GM21515 (cell line): ENCODE results near the gene TMEM74B.

Experiments
- ATAC-seq: cut with Tn5 transposase; IDR thresholded peaks from one replicate; pipeline ENCODE4 v1.9.1; 2021; ENCODE audit not compliant: unreplicated experiment

The TMEM74B gene

GRCh38 chr20:1183153-1183552 lies 1.6 kb downstream of the TMEM74B start:
- ATAC-seq = no peak

- ATAC-seq = no peak
These were observed 2.7 kb downstream of the TMEM74B start for GRCh38 chr20:1182106-1182505.

- ATAC-seq = no peak
These were observed 3.8 kb downstream of the TMEM74B start for GRCh38 chr20:1180949-1181348.

GRCh38 chr20:1178623-1179022 lies 6.2 kb downstream of the TMEM74B start:
- no peak for ATAC-seq

GRCh38 chr20:1178103-1178502 lies 6.7 kb downstream of the TMEM74B start:
- no peak for ATAC-seq

GRCh38 chr20:1177680-1178079 lies 7.1 kb downstream of the TMEM74B start:
- ATAC-seq = no peak

- no peak for ATAC-seq
These were observed 10.0 kb downstream of the TMEM74B start for GRCh38 chr20:1174787-1175186.

GRCh38 chr20:1173698-1174097 lies 11.1 kb downstream of the TMEM74B start:
- ATAC-seq = no peak

GRCh38 chr20:1171461-1172093 lies 13.2 kb downstream of the TMEM74B start:
- ATAC-seq = no peak

GRCh38 chr20:1169224-1169623 lies 15.6 kb downstream of the TMEM74B start:
- no peak for ATAC-seq

- no peak for ATAC-seq
These were observed 17.6 kb downstream of the TMEM74B start for GRCh38 chr20:1166948-1167720.

- no peak for ATAC-seq
These were observed 18.8 kb downstream of the TMEM74B start for GRCh38 chr20:1165941-1166340.

GRCh38 chr20:1165521-1165920 lies 19.3 kb downstream of the TMEM74B start:
- ATAC-seq = no peak

GRCh38 chr20:1164871-1165270 lies 19.9 kb downstream of the TMEM74B start:
- no peak for ATAC-seq

GRCh38 chr20:1163653-1164052 lies 21.1 kb downstream of the TMEM74B start:
- ATAC-seq = no peak

GRCh38 chr20:1163105-1163504 lies 21.7 kb downstream of the TMEM74B start:
- ATAC-seq = no peak

GRCh38 chr20:1160991-1161390 lies 23.8 kb downstream of the TMEM74B start:
- no peak for ATAC-seq

GRCh38 chr20:1160496-1160895 lies 24.3 kb downstream of the TMEM74B start:
- ATAC-seq = no peak

- no peak for ATAC-seq
These were observed 29.4 kb downstream of the TMEM74B start for GRCh38 chr20:1155342-1155741.

GRCh38 chr20:1154691-1155090 lies 30.1 kb downstream of the TMEM74B start:
- no peak for ATAC-seq

GRCh38 chr20:1154226-1154625 lies 30.6 kb downstream of the TMEM74B start:
- ATAC-seq = no peak

GRCh38 chr20:1150968-1151367 lies 33.8 kb downstream of the TMEM74B start:
- ATAC-seq = no peak

GRCh38 chr20:1150218-1150617 lies 34.6 kb downstream of the TMEM74B start:
- no peak for ATAC-seq
